Ovary (tissue), 9 donors: ENCODE measurements around the gene NOD2. TPM values are rescaled to one million over a fixed set of nuclear protein-coding genes. Genes with fewer than 3 reads are reported as not detected.

Source experiments
- DNase-seq, 5 donors: peaks; one replicate each; pipeline ENCODE4 v3.0.0-alpha.2; 2019 to 2020
- H3K27ac ChIP-seq, 2 donors: fragments of 200-600 bp; one replicate each; pipeline versions ENCODE4 v1.5.1 to v1.8.0; 2019 to 2022
- H3K27me3 ChIP-seq: fragments of 200-600 bp; one replicate; pipeline ENCODE4 v1.8.0; 2022
- H3K36me3 ChIP-seq: fragments of 200-600 bp; sonication (generic); one replicate; pipeline ENCODE4 v1.5.1; 2019
- H3K4me1 ChIP-seq: one replicate; pipeline ENCODE4 v1.8.1; 2013; ENCODE audit warnings: mild to moderate bottlenecking, moderate library complexity; ENCODE audit not compliant: insufficient read depth
- H3K4me3 ChIP-seq: fragments of 200-600 bp; sonication (generic); one replicate; pipeline ENCODE4 v1.5.1; 2017
- H3K9me3 ChIP-seq, 2 donors: fragments of 200-600 bp in 1 of 2; sonication (generic) in 1 of 2; one replicate each; pipeline versions ENCODE4 v1.5.1 to v1.8.1; 2013 to 2019; ENCODE audit warnings: mild to moderate bottlenecking in 1 of 2, moderate library complexity in 1 of 2
- EP300 ChIP-seq: sonication (generic); formaldehyde crosslinking; IDR thresholded peaks from one replicate; pipeline ENCODE4 v1.6.1; 2017; ENCODE audit warnings: antibody characterized with exemption
- POLR2A ChIP-seq: fragments of 450-650 bp; IDR thresholded peaks from one replicate; pipeline ENCODE4 v1.6.1; 2017; ENCODE audit warnings: antibody characterized with exemption, mild to moderate bottlenecking, moderate library complexity
- WGBS, 3 donors: extraction: QIAGEN DNeasy Blood & Tissue Kit in 1 of 3; methylation state at CpG; one replicate each; pipeline versions ENCODE4 v1.1.5 to v1.1.7; 2013 to 2017; 5-methylcytosine and 5-hydroxymethylcytosine counted together
- intact Hi-C, 4 donors: fragments of 100-400 bp; cut with DNase I; formaldehyde crosslinking; loops; one replicate each; pipeline versions ENCODE4 v1.11.0 to v1.15.1; 2022 to 2023
- polyA plus RNA-seq, 2 donors: library from polyadenylated mRNA; stranded (reverse); fragments of 200-250 nt in 1 of 2; fragments of 350-450 nt in 1 of 2; fragmentation: Illumina TruSeq in 1 of 2; extraction: RNeasy Lipid Tissue Mini Kit (QIAGEN cat#74804) in 1 of 2; gene quantifications; one replicate each; pipeline ENCODE4 v1.2.3, GENCODE V29; 2013 to 2014
- total RNA-seq, 7 donors: library from RNA; depleted of rRNA in 2 of 7; stranded (reverse); fragments of >200 nt in 2 of 7; fragmentation: NEBNext Ultra II Directional in 3 of 7; extraction: Animal tissue kit (Norgen Biotek cat#: 25700) in 3 of 7; gene quantifications; one replicate each; pipeline versions ENCODE4 v1.1.0 to v1.2.4, GENCODE V29; 2016 to 2023
- TF ChIP-seq, protein P1 (sequence below), 3 donors: fragments of 450-650 bp in 2 of 3; fragments of 200-600 bp in 1 of 3; IDR thresholded peaks; one replicate each; pipeline versions ENCODE4 v1.5.1 to v1.8.0; 2016 to 2022; ENCODE audit warnings: antibody characterized with exemption in 3 of 3, mild to moderate bottlenecking in 1 of 3
- donor health status: DM: no; HTN: no; CAD: no; lungs with moderate emphysema.
- donor health status: DM: no; HTN: no; CAD: no.
- donor health status: Bipolar disorder and iron deficiency.
- donor health status: DM: yes; HTN: yes; CAD: no.
- donor health status: DM: no; HTN: no; CAD: no.
- donor health status: DM: yes; HTN: yes; CAD: no.

The NOD2 gene
- total and polyA plus RNA-seq, 9 donors = 0.53 to 1.5 (median 1.1) TPM

DNA sequence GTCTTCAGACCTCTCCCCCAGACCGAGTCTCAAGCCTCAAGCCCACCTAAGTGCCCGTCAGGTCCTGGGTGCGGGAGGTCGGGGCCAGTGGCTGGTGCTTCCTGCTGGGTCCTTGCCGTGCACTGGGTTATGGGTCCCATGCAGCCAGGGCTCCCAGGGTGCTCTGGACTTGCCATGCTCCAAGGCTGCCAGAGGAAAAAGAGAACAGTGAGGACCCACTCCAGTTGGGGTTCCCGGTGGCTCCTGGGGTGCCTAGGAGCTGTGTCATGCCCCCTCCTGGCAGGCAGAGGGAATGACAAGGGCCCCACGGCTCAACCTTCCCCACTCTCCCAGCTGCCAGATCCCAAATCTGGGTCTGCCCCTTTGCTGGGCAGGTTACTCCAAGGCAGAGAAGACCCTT is 16.1 kb upstream of the NOD2 start:
- no peak overlapping the region for H3K27ac ChIP-seq
- no peak for DNase-seq
- intact Hi-C loops = loop anchor here in 1 of 4 donors (10.0 kb wide), 1 partner anchor 127 kb away; no protein-coding TSS in a partner anchor
- H3K27me3 ChIP-seq = no peaks in the 10 kb centered on the region
- TF ChIP-seq POLR2A = no peak
- TF ChIP-seq EP300 = no peak
- TF ChIP-seq, protein P1, sequence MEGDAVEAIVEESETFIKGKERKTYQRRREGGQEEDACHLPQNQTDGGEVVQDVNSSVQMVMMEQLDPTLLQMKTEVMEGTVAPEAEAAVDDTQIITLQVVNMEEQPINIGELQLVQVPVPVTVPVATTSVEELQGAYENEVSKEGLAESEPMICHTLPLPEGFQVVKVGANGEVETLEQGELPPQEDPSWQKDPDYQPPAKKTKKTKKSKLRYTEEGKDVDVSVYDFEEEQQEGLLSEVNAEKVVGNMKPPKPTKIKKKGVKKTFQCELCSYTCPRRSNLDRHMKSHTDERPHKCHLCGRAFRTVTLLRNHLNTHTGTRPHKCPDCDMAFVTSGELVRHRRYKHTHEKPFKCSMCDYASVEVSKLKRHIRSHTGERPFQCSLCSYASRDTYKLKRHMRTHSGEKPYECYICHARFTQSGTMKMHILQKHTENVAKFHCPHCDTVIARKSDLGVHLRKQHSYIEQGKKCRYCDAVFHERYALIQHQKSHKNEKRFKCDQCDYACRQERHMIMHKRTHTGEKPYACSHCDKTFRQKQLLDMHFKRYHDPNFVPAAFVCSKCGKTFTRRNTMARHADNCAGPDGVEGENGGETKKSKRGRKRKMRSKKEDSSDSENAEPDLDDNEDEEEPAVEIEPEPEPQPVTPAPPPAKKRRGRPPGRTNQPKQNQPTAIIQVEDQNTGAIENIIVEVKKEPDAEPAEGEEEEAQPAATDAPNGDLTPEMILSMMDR (IDR thresholded peaks at IDR 0.05) = no peak
- WGBS, 3 donors = 68 to 73% (median 71%) methylated on average over 7 of the region's 7 CpGs
- no peaks in the 10 kb centered on the region for H3K9me3 ChIP-seq
- no peak overlapping the region for H3K4me3 ChIP-seq
- H3K4me1 ChIP-seq = no peaks in the 10 kb centered on the region
- H3K36me3 ChIP-seq = no peaks in the 10 kb centered on the region

DNA sequence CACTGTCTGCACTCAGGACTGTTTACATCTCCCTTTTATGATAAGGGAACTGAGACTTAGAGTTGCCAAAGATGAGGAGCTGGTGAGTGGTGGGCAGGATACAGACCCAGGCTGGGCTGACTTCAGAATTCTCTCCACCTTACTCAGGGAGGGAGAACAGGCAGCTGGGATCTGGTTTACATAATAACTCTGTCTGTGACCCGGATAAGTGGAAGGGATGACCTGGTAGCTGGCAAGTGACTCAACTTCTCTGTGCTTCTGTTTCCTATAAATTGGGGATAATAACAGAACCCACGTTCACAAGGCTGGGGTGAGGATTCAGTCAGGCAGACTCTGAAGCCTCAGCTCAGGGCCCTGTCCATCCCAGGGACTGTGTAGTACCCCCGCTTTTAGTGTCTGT is 14.9 kb upstream of the NOD2 start:
- 41 to 48% (median 44%) methylated on average over 3 of the region's 3 CpGs for WGBS, 3 donors
- H3K27me3 ChIP-seq = no peaks in the 10 kb centered on the region
- no peaks in the 10 kb centered on the region for H3K4me1 ChIP-seq
- H3K4me3 ChIP-seq = no peak overlapping the region
- no peaks in the 10 kb centered on the region for H3K9me3 ChIP-seq
- H3K27ac ChIP-seq = no peak overlapping the region
- intact Hi-C loops = loop anchor here in 1 of 4 donors (10.0 kb wide), 1 partner anchor 126 kb away; no protein-coding TSS in a partner anchor
- no peaks in the 10 kb centered on the region for H3K36me3 ChIP-seq
- TF ChIP-seq, protein P1 (IDR thresholded peaks at IDR 0.05) = no peak
- TF ChIP-seq EP300 (no peak), POLR2A (no peak)
- no peak for DNase-seq

GRCh38 chr16:50679266-50679665 is 14.1 kb upstream of the NOD2 start:
- no peak overlapping the region for H3K4me3 ChIP-seq
- H3K36me3 ChIP-seq = no peaks in the 10 kb centered on the region
- no peaks in the 10 kb centered on the region for H3K9me3 ChIP-seq
- H3K27me3 ChIP-seq = no peaks in the 10 kb centered on the region
- intact Hi-C loops = loop anchor here in 1 of 4 donors (10.0 kb wide), 1 partner anchor 126 kb away; no protein-coding TSS in a partner anchor
- DNase-seq = no peak
- TF ChIP-seq, protein P1 (IDR thresholded peaks at IDR 0.05) = no peak
- TF ChIP-seq POLR2A (no peak), EP300 (no peak)
- 86 to 94% (median 90%) methylated on average over 14 of the region's 14 CpGs for WGBS, 3 donors
- H3K27ac ChIP-seq = no peak overlapping the region
- H3K4me1 ChIP-seq = no peaks in the 10 kb centered on the region

DNA sequence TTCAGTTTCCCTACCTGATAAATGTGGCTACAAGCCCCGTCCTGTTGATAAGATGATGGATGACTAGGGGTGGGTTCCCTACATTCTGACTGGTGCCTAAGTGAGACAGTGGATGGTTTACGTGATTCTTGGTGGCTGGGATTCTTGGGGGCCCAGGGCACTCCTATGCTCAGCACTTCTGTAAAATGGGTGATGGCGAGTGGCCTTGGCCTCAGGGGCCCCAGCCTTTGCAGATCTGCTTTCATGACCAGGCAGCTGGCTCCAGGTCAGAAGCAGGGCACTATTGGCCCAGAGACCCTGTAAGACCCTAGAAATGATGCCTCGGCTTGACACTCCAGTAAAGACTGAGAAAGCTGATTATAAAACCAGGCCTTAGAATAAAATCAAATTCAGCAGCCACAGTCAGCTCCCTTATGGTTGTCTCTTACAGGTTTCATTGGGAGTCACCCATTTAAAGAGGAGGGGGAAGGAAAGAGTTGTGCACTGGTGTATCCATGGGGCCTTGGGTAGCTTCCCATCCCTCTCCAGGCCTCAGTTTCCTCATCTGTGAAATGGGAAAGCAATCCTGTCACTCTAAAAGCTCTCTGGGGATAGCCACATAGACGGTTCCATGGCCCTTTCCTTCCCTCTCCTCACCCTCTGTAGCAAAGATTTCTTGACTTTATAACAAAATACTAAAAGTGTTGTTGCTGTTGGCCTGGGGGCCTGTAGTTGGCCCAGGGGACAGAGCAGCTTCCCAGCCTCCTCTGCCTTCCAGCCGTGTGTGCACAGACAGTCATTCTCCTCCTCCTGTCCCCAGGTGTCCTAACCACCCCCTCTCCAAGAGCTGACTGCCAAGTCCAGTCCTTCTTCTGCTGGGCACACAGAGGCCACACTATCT is 13.5 kb upstream of the NOD2 start:
- no peaks in the 10 kb centered on the region for H3K27me3 ChIP-seq
- no peaks in the 10 kb centered on the region for H3K36me3 ChIP-seq
- TF ChIP-seq, protein P1 (IDR thresholded peaks at IDR 0.05) = no peak
- no peak for TF ChIP-seq POLR2A
- no peak for TF ChIP-seq EP300
- DNase-seq = no peak
- intact Hi-C loops = loop anchor here in 1 of 4 donors (10.0 kb wide), 1 partner anchor 125 kb away; no protein-coding TSS in a partner anchor
- H3K27ac ChIP-seq = no peak overlapping the region
- H3K4me3 ChIP-seq = no peak overlapping the region
- 85 to 90% (median 89%) methylated on average over 6 of the region's 6 CpGs for WGBS, 3 donors
- H3K9me3 ChIP-seq = no peaks in the 10 kb centered on the region
- H3K4me1 ChIP-seq = no peaks in the 10 kb centered on the region
